WTC11 (cell line): ENCODE results near the gene CPPED1. TPM values are rescaled to one million over a fixed set of nuclear protein-coding genes. Genes with fewer than 3 reads are reported as not detected.
"Not testable (repeated sequence)": the region's sequence is repeated elsewhere in the genome, so short reads cannot be mapped to it uniquely, and the experiment has no call there.

Experiments
- ATAC-seq: fragments of 200-7000 bp; cut with Tn5 transposase; 2 replicates; pipeline ENCODE4 v1.10.0; 2021; ENCODE audit warnings: mild to moderate bottlenecking, moderate library complexity
- CTCF ChIA-PET: fragments of 300-600 bp; sonication (Branson Sonifier 250); formaldehyde crosslinking; loops from one replicate; lab custom pipeline; 2021; ENCODE audit warnings: antibody characterized with exemption; lab: Charles Lee
- POLR2A ChIA-PET: fragments of 350-600 bp; sonication (Branson Sonifier 250); formaldehyde crosslinking; loops from one replicate; lab custom pipeline; 2021; ENCODE audit warnings: antibody characterized with exemption; lab: Charles Lee
- DNase-seq: peaks from one replicate; pipeline ENCODE4 v3.0.0; 2021; ENCODE audit warnings: low spot score
- H3K27ac Mint-ChIP-seq: 2 replicates; pipeline ENCODE4 v1.8.0; 2021; ENCODE audit warnings: mixed read lengths
- H3K27me3 Mint-ChIP-seq: 2 replicates; pipeline ENCODE4 v1.8.0; 2021; ENCODE audit warnings: low read depth, mild to moderate bottlenecking, moderate library complexity, mixed read lengths
- H3K36me3 Mint-ChIP-seq: 2 replicates; pipeline ENCODE4 v1.8.0; 2021; ENCODE audit warnings: mixed read lengths
- H3K4me1 Mint-ChIP-seq: 2 replicates; pipeline ENCODE4 v1.8.0; 2022; ENCODE audit warnings: mixed read lengths
- H3K4me3 Mint-ChIP-seq: 2 replicates; pipeline ENCODE4 v1.8.0; 2021; ENCODE audit warnings: mild to moderate bottlenecking, moderate library complexity, mixed read lengths
- H3K9me3 Mint-ChIP-seq: 2 replicates; pipeline ENCODE4 v1.8.0; 2021; ENCODE audit warnings: mixed read lengths
- CBFB ChIP-seq: sonication (generic); formaldehyde crosslinking; IDR thresholded peaks from 2 replicates; pipeline ENCODE4 v1.8.1; 2022; ENCODE audit warnings: mild to moderate bottlenecking, low read depth, missing genetic modification reagents
- CREB1 ChIP-seq: sonication (generic); formaldehyde crosslinking; IDR thresholded peaks from 2 replicates; pipeline ENCODE4 v1.8.0; 2023; ENCODE audit warnings: mild to moderate bottlenecking, missing genetic modification reagents
- CREM ChIP-seq: sonication (generic); formaldehyde crosslinking; IDR thresholded peaks from 2 replicates; pipeline ENCODE4 v1.8.1; 2022; ENCODE audit warnings: mild to moderate bottlenecking, missing genetic modification reagents, moderate library complexity
- E2F1 ChIP-seq: sonication (generic); formaldehyde crosslinking; IDR thresholded peaks from 2 replicates; pipeline ENCODE4 v1.8.0; 2022; ENCODE audit warnings: mild to moderate bottlenecking, missing genetic modification reagents
- E2F4 ChIP-seq: sonication (generic); formaldehyde crosslinking; IDR thresholded peaks from 2 replicates; pipeline ENCODE4 v1.8.1; 2022; ENCODE audit warnings: low read depth, mild to moderate bottlenecking, moderate library complexity, missing genetic modification reagents, borderline replicate concordance
- EMX1 ChIP-seq: fragments of 250-450 bp; sonication (Bioruptor Pico); IDR thresholded peaks from 2 replicates; pipeline ENCODE4 v1.8.0; 2021; ENCODE audit warnings: mild to moderate bottlenecking
- ETV6 ChIP-seq: sonication (generic); formaldehyde crosslinking; IDR thresholded peaks from 2 replicates; pipeline ENCODE4 v1.8.1; 2022; ENCODE audit warnings: mild to moderate bottlenecking, missing genetic modification reagents
- JUN ChIP-seq: sonication (generic); formaldehyde crosslinking; IDR thresholded peaks from 2 replicates; pipeline ENCODE4 v1.8.0; 2023; ENCODE audit warnings: mild to moderate bottlenecking, missing genetic modification reagents
- NFYB ChIP-seq: sonication (generic); formaldehyde crosslinking; conservative IDR thresholded peaks from 2 replicates; pipeline ENCODE4 v1.8.0; 2022; ENCODE audit warnings: low read depth, missing genetic modification reagents
- NR2C2 ChIP-seq: sonication (generic); formaldehyde crosslinking; IDR thresholded peaks from 2 replicates; pipeline ENCODE4 v1.8.0; 2022; ENCODE audit warnings: mild to moderate bottlenecking, missing genetic modification reagents
- NR3C1 ChIP-seq: sonication (generic); formaldehyde crosslinking; conservative IDR thresholded peaks from 2 replicates; pipeline ENCODE4 v1.8.1; 2023; ENCODE audit warnings: low read depth, mild to moderate bottlenecking, missing genetic modification reagents
- TCF7 ChIP-seq: sonication (generic); formaldehyde crosslinking; IDR thresholded peaks from 2 replicates; pipeline ENCODE4 v1.8.0; 2022; ENCODE audit warnings: mild to moderate bottlenecking, low read depth, missing genetic modification reagents, moderate library complexity
- TEAD1 ChIP-seq: sonication (generic); formaldehyde crosslinking; IDR thresholded peaks from 2 replicates; pipeline ENCODE4 v1.8.0; 2022; ENCODE audit warnings: mild to moderate bottlenecking, missing genetic modification reagents
- ZBTB21 ChIP-seq: sonication (generic); formaldehyde crosslinking; IDR thresholded peaks from 2 replicates; pipeline ENCODE4 v1.8.1; 2023; ENCODE audit warnings: mild to moderate bottlenecking, missing genetic modification reagents, borderline replicate concordance
- ZNF317 ChIP-seq: sonication (generic); formaldehyde crosslinking; IDR thresholded peaks from 2 replicates; pipeline ENCODE4 v1.8.1; 2023; ENCODE audit warnings: low read depth, mild to moderate bottlenecking, moderate library complexity, missing genetic modification reagents, borderline replicate concordance
- ZNF396 ChIP-seq: fragments of 250-450 bp; sonication (Bioruptor Pico); IDR thresholded peaks from 2 replicates; pipeline ENCODE4 v1.8.0; 2021; ENCODE audit warnings: mild to moderate bottlenecking, moderate library complexity, borderline replicate concordance
- ZNF425 ChIP-seq: fragments of 250-450 bp; sonication (Bioruptor Pico); conservative IDR thresholded peaks from 2 replicates; pipeline ENCODE4 v1.9.0; 2021; ENCODE audit warnings: mild to moderate bottlenecking
- ZSCAN18 ChIP-seq: fragments of 250-450 bp; sonication (Bioruptor Pico); IDR thresholded peaks from 2 replicates; pipeline ENCODE4 v2.1.2; 2022; ENCODE audit warnings: mild to moderate bottlenecking, moderate library complexity
- total RNA-seq: library from RNA; stranded (reverse); gene quantifications from 3 replicates; pipeline ENCODE4 v1.2.3, GENCODE V29; 2021

CPPED1 gene
- total RNA-seq, 1 experiment from 2014 or later, result 8.8 TPM

- TF ChIP-seq ZSCAN18 (CRISPR knock-in tag) (no peak), ZNF425 (no peak)
These were observed 36.8 kb downstream of the CPPED1 start (continued) for GRCh38 chr16:12766853-12767252.

- H3K4me3 Mint-ChIP-seq, H3K27me3 Mint-ChIP-seq, H3K4me1 Mint-ChIP-seq, H3K36me3 Mint-ChIP-seq, POLR2A ChIA-PET, CTCF ChIA-PET, H3K27ac Mint-ChIP-seq, DNase-seq, H3K9me3 Mint-ChIP-seq, ATAC-seq: not testable (repeated sequence)
These were observed 37.5 kb downstream of the CPPED1 start for GRCh38 chr16:12766208-12766607.

GRCh38 chr16:12764813-12765488 is 38.7 kb downstream of the CPPED1 start:
- TF ChIP-seq CREM (CRISPR knock-in tag) (no peak), TEAD1 (no peak), JUN (CRISPR knock-in tag) (no peak), CBFB (CRISPR knock-in tag) (no peak), NFYB (no peak), ZNF396 (CRISPR knock-in tag) (no peak), NR3C1 (no peak), E2F4 (CRISPR knock-in tag) (no peak), ZNF317 (no peak)
- no peaks in the 10 kb centered on the region for H3K9me3 Mint-ChIP-seq
- no peaks in the 10 kb centered on the region for H3K36me3 Mint-ChIP-seq
- ChIA-PET POLR2A (no interaction called here), CTCF (no interaction called here)
- no peak overlapping the region for H3K4me3 Mint-ChIP-seq
- no peak for DNase-seq
- H3K27me3 Mint-ChIP-seq, result no peaks in the 10 kb centered on the region
- H3K4me1 Mint-ChIP-seq, result no peaks in the 10 kb centered on the region
- no peak for ATAC-seq
- H3K27ac Mint-ChIP-seq, result no peak overlapping the region

- ATAC-seq, result no peak
- H3K27ac Mint-ChIP-seq, result no peak overlapping the region
- TF ChIP-seq TCF7 (no peak), ZBTB21 (CRISPR knock-in tag) (no peak), E2F1 (CRISPR knock-in tag) (no peak), CREB1 (no peak), EMX1 (CRISPR knock-in tag) (no peak), NR2C2 (no peak), ETV6 (CRISPR knock-in tag) (no peak)
- TF ChIP-seq, all 79 proteins: peak for 0
- Mint-ChIP-seq H3K36me3 (no peaks in the 10 kb centered on the region), H3K4me1 (peaks cover 9% of the 10 kb centered on the region), H3K27me3 (no peaks in the 10 kb centered on the region), H3K9me3 (no peaks in the 10 kb centered on the region), H3K4me3 (no peak overlapping the region)
- DNase-seq, result no peak
- ChIA-PET POLR2A (interaction anchor here (0.6 kb wide), 1 partner anchor 319 kb away, joined by 3 read pairs; no protein-coding TSS in a partner anchor), CTCF (no interaction called here)
These were observed 40.2 kb downstream of the CPPED1 start for GRCh38 chr16:12763517-12763916.
